Upper lobe of left lung (tissue), 6 donors: Measurements from ENCODE around the gene EPHB2. TPM values are rescaled to one million over a fixed set of nuclear protein-coding genes. Genes with fewer than 3 reads are reported as not detected.

Experiments used
- ATAC-seq, 2 donors: fragments of 200-7000 bp; cut with Tn5 transposase; one replicate each; pipeline ENCODE4 v1.9.1; 2022; ENCODE audit warnings: mild to moderate bottlenecking in 2 of 2, moderate library complexity in 2 of 2; ENCODE audit not compliant: low FRiP score in 2 of 2
- DNase-seq, 2 donors: peaks; one replicate each; pipeline ENCODE4 v3.0.0-alpha.2; 2019 to 2020
- H3K27ac ChIP-seq, 4 donors: fragments of 200-600 bp; sonication (generic); one replicate each; pipeline ENCODE4 v1.5.1; 2016 to 2019
- H3K27me3 ChIP-seq, 4 donors: fragments of 200-600 bp; sonication (generic); one replicate each; pipeline ENCODE4 v1.5.1; 2017 to 2019
- H3K36me3 ChIP-seq, 4 donors: fragments of 200-600 bp; sonication (generic); one replicate each; pipeline ENCODE4 v1.5.1; 2016 to 2019
- H3K4me1 ChIP-seq, 4 donors: fragments of 200-600 bp; sonication (generic); one replicate each; pipeline ENCODE4 v1.5.1; 2018 to 2019
- H3K4me3 ChIP-seq, 4 donors: fragments of 200-600 bp; sonication (generic); one replicate each; pipeline ENCODE4 v1.5.1; 2017 to 2019; ENCODE audit warnings: mild to moderate bottlenecking in 2 of 4, moderate library complexity in 1 of 4
- H3K9me3 ChIP-seq, 4 donors: fragments of 200-600 bp; sonication (generic); one replicate each; pipeline ENCODE4 v1.5.1; 2018 to 2019
- CTCF ChIP-seq, 6 experiments: fragments of 450-650 bp in 4 of 6; fragments of 200-600 bp in 2 of 6; sonication (generic) in 2 of 6; IDR thresholded peaks; one replicate each; pipeline ENCODE4 v1.5.1; 2016 to 2019; ENCODE audit warnings: antibody characterized with exemption in 6 of 6
- EP300 ChIP-seq, 4 donors: sonication (generic); formaldehyde crosslinking; IDR thresholded peaks; one replicate each; pipeline ENCODE4 v1.5.1; 2017; ENCODE audit warnings: antibody characterized with exemption in 4 of 4, control low read depth in 2 of 4
- POLR2A ChIP-seq, 4 donors: fragments of 450-650 bp; IDR thresholded peaks; one replicate each; pipeline ENCODE4 v1.5.1; 2016 to 2017; ENCODE audit warnings: antibody characterized with exemption in 4 of 4, mild to moderate bottlenecking in 2 of 4
- POLR2AphosphoS5 ChIP-seq, 2 donors: sonication (generic); formaldehyde crosslinking; IDR thresholded peaks; one replicate each; pipeline ENCODE4 v1.5.1; 2017; ENCODE audit warnings: antibody characterized with exemption in 2 of 2
- WGBS, 2 donors: methylation state at CpG; one replicate each; pipeline ENCODE4 v1.1.5; 2017 to 2018; 5-methylcytosine and 5-hydroxymethylcytosine counted together
- total RNA-seq, 6 donors: library from RNA; depleted of rRNA in 4 of 6; stranded (reverse); fragments of >200 nt in 4 of 6; gene quantifications; one replicate each; pipeline versions ENCODE4 v1.1.0 to v1.2.1, GENCODE V29; 2016 to 2021
- donor health status: DM: no; HTN: no; CAD: no; lungs with moderate emphysema.
- donor health status: DM: no; HTN: yes; CAD: no; lungs with severe emphysema.

EPHB2 gene
- total RNA-seq, 6 donors from 2014 or later, result 1.0 to 8.8 (median 5.6) TPM

DNA sequence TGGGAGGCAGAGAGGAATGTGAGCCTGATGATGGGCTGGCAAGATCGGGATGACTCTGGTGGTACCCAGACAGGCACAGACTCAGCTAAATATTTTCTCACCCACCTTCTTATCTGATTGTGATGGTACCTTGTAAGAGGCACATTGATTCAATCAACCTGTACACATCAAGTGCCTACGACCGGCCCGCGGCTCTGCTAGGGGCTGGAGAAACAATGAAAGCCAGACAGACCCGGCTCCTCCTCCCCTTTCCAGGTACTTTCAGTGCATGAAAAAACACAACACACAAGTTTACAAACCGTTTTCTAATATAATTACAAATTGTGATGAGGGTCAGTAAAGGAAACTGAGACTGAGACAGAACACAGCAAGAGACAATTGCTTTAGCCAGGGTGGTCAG, 147.0 kb downstream of the EPHB2 start:
- TF ChIP-seq EP300 (IDR thresholded peaks at IDR 0.05) (no peak), POLR2A (IDR thresholded peaks at IDR 0.05) (no peak), POLR2AphosphoS5 (IDR thresholded peaks at IDR 0.05) (no peak), CTCF (IDR thresholded peaks at IDR 0.05) (no peak)
- 70 to 87% methylated on average over 7 of the region's 7 CpGs for WGBS, 2 donors
- Histone ChIP-seq H3K27ac (no peak overlapping the region), H3K4me3 (no peak overlapping the region), H3K36me3 (no peaks in the 10 kb centered on the region), H3K27me3 (no peaks in the 10 kb centered on the region), H3K4me1 (no peaks in the 10 kb centered on the region), H3K9me3 (no peaks in the 10 kb centered on the region)
- ATAC-seq, result no peak
- no peak for DNase-seq

GRCh38 chr1:22860414-22860800, 149.8 kb downstream of the EPHB2 start:
- Histone ChIP-seq H3K4me3 (no peak overlapping the region), H3K27ac (no peak overlapping the region), H3K27me3 (no peaks in the 10 kb centered on the region), H3K4me1 (no peaks in the 10 kb centered on the region), H3K36me3 (no peaks in the 10 kb centered on the region), H3K9me3 (no peaks in the 10 kb centered on the region)
- 82 to 96% methylated on average over 9 of the region's 9 CpGs for WGBS, 2 donors
- TF ChIP-seq POLR2AphosphoS5 (IDR thresholded peaks at IDR 0.05), result no peak
- TF ChIP-seq CTCF (IDR thresholded peaks at IDR 0.05), result no peak
- TF ChIP-seq EP300 (IDR thresholded peaks at IDR 0.05), result no peak
- TF ChIP-seq POLR2A (IDR thresholded peaks at IDR 0.05), result no peak
- no peak for ATAC-seq
- peak in 1 of 2 donors; percentile 60 for DNase-seq

GRCh38 chr1:22860883-22861385, 150.3 kb downstream of the EPHB2 start:
- Histone ChIP-seq H3K27me3 (no peaks in the 10 kb centered on the region), H3K27ac (no peak overlapping the region), H3K9me3 (no peaks in the 10 kb centered on the region), H3K4me1 (no peaks in the 10 kb centered on the region), H3K4me3 (no peak overlapping the region), H3K36me3 (no peaks in the 10 kb centered on the region)
- TF ChIP-seq POLR2A (IDR thresholded peaks at IDR 0.05) (no peak), CTCF (IDR thresholded peaks at IDR 0.05) (no peak), POLR2AphosphoS5 (IDR thresholded peaks at IDR 0.05) (no peak), EP300 (IDR thresholded peaks at IDR 0.05) (no peak)
- WGBS, 2 donors, result 78 to 87% methylated on average over 4 of the region's 4 CpGs
- ATAC-seq (no peak), DNase-seq (no peak)

GRCh38 chr1:22861764-22862440, 151.3 kb downstream of the EPHB2 start:
- TF ChIP-seq POLR2A (IDR thresholded peaks at IDR 0.05) (no peak), EP300 (IDR thresholded peaks at IDR 0.05) (no peak), CTCF (IDR thresholded peaks at IDR 0.05) (peak; percentile 34 to 71 (median 58)), POLR2AphosphoS5 (IDR thresholded peaks at IDR 0.05) (no peak)
- H3K27me3 ChIP-seq, result no peaks in the 10 kb centered on the region
- no peak overlapping the region for H3K27ac ChIP-seq
- H3K4me1 ChIP-seq, result no peaks in the 10 kb centered on the region
- DNase-seq, result no peak
- peak in 1 of 2 donors; percentile 78 for ATAC-seq
- no peak overlapping the region for H3K4me3 ChIP-seq
- H3K9me3 ChIP-seq, result no peaks in the 10 kb centered on the region
- no peaks in the 10 kb centered on the region for H3K36me3 ChIP-seq
- 67 to 73% methylated on average over 4 of the region's 4 CpGs for WGBS, 2 donors

- Histone ChIP-seq H3K27me3 (no peaks in the 10 kb centered on the region), H3K9me3 (no peaks in the 10 kb centered on the region), H3K27ac (no peak overlapping the region), H3K36me3 (no peaks in the 10 kb centered on the region), H3K4me1 (no peaks in the 10 kb centered on the region), H3K4me3 (no peak overlapping the region)
- 85 to 100% methylated on average over 3 to 5 of the region's 9 CpGs for WGBS, 2 donors
- TF ChIP-seq CTCF (IDR thresholded peaks at IDR 0.05), result no peak
- no peak for TF ChIP-seq EP300 (IDR thresholded peaks at IDR 0.05)
- TF ChIP-seq POLR2A (IDR thresholded peaks at IDR 0.05), result no peak
- no peak for TF ChIP-seq POLR2AphosphoS5 (IDR thresholded peaks at IDR 0.05)
- ATAC-seq (peak in 1 of 2 donors; percentile 35), DNase-seq (peak in 1 of 2 donors; percentile 56)
Observed at GRCh38 chr1:22862752-22863151, 152.1 kb downstream of the EPHB2 start.
